CD4-positive, alpha-beta T cell treated with Interleukin-2 at 100 ng/mL for 4 hours (primary cell): ENCODE data around the gene ZAR1.
A peak's percentile ranks its signal among the peaks of the same experiment; 100 is the strongest.
"Not testable (repeated sequence)": the region's sequence is repeated elsewhere in the genome, so short reads cannot be mapped to it uniquely, and the experiment has no call there.

ENCODE experiments used
- DNase-seq: peaks from one replicate; pipeline ENCODE4 v3.0.0-alpha.2; 2020; ENCODE audit warnings: low spot score

Gene ZAR1

GRCh38 chr4:48490012-48490679 lies at the start of gene ZAR1:
ZAR1 (plus strand) TSS chr4:48490252; CDS start chr4:48490292, 40 bp downstream.
- DNase-seq = no peak

GRCh38 chr4:48440914-48441313 lies 49.1 kb upstream of the ZAR1 start:
- DNase-seq = not testable (repeated sequence)

- DNase-seq = peak; percentile 16
Observed at GRCh38 chr4:48445704-48446103, 44.3 kb upstream of the ZAR1 start.

GRCh38 chr4:48446642-48447041 lies 43.4 kb upstream of the ZAR1 start:
- DNase-seq = no peak

GRCh38 chr4:48449151-48449550 lies 40.9 kb upstream of the ZAR1 start:
- DNase-seq = no peak

GRCh38 chr4:48450740-48451139 lies 39.3 kb upstream of the ZAR1 start:
- DNase-seq = no peak

GRCh38 chr4:48451656-48452055 lies 38.4 kb upstream of the ZAR1 start:
- DNase-seq = not testable (repeated sequence)

- no peak for DNase-seq
Observed at GRCh38 chr4:48454591-48454990, 35.5 kb upstream of the ZAR1 start.

- no peak for DNase-seq
Observed at GRCh38 chr4:48461000-48461399, 29.1 kb upstream of the ZAR1 start.

GRCh38 chr4:48462363-48462762 lies 27.7 kb upstream of the ZAR1 start:
- DNase-seq = no peak

- no peak for DNase-seq
Observed at GRCh38 chr4:48467442-48467841, 22.6 kb upstream of the ZAR1 start.

GRCh38 chr4:48467891-48468290 lies 22.2 kb upstream of the ZAR1 start:
- DNase-seq = no peak

- DNase-seq = no peak
Observed at GRCh38 chr4:48470137-48470536, 19.9 kb upstream of the ZAR1 start.

GRCh38 chr4:48470570-48470969 lies 19.5 kb upstream of the ZAR1 start:
- no peak for DNase-seq

- no peak for DNase-seq
Observed at GRCh38 chr4:48472794-48473193, 17.3 kb upstream of the ZAR1 start.

- DNase-seq = no peak
Observed at GRCh38 chr4:48475770-48476169, 14.3 kb upstream of the ZAR1 start.

GRCh38 chr4:48478273-48478672 lies 11.8 kb upstream of the ZAR1 start:
- DNase-seq = no peak

- DNase-seq = no peak
Observed at GRCh38 chr4:48481581-48481980, 8.5 kb upstream of the ZAR1 start.

GRCh38 chr4:48483006-48483776 lies 6.9 kb upstream of the ZAR1 start, which contains the start of gene SLC10A4:
SLC10A4 (plus strand) TSS chr4:48483343; CDS start chr4:48483562, 219 bp downstream.
- DNase-seq = no peak

GRCh38 chr4:48483777-48484493 lies 6.1 kb upstream of the ZAR1 start:
- DNase-seq = no peak

- no peak for DNase-seq
Observed at GRCh38 chr4:48484494-48485168, 5.4 kb upstream of the ZAR1 start.

- no peak for DNase-seq
Observed at GRCh38 chr4:48489683-48490011, 405 bp upstream of the ZAR1 start.
